ENCODE measurements around the gene ZFYVE16.
"Not testable (repeated sequence)": the region's sequence is repeated elsewhere in the genome, so short reads cannot be mapped to it uniquely, and the experiment has no call there.

ZFYVE16 gene

GRCh38 chr5:80411589-80412219 lies 3.8 kb downstream of the ZFYVE16 start:
- DNase-seq: no peak

- DNase-seq: no peak
Observed at GRCh38 chr5:80414113-80414512, 6.2 kb downstream of the ZFYVE16 start.

DNA sequence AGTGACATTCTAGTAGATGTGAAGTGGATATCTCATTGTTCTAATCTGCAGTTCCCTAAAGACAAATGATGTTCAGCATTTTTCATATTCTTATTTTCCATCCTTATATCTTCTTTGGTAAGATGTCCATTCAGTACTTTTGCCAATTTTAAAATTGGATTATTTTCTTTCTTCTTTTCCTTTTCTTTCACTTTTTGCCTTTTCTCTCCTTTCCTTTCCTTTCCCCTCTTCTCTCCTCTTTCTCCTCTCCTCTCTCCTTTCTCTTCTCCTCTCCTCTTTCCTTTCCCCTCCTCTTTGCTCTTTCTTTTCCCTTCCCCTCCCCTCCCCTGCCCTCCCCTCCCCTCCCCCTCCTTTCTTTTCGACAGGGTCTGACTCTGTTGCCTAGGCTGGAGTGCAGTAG lies 10.1 kb downstream of the ZFYVE16 start:
- DNase-seq: no peak

DNA sequence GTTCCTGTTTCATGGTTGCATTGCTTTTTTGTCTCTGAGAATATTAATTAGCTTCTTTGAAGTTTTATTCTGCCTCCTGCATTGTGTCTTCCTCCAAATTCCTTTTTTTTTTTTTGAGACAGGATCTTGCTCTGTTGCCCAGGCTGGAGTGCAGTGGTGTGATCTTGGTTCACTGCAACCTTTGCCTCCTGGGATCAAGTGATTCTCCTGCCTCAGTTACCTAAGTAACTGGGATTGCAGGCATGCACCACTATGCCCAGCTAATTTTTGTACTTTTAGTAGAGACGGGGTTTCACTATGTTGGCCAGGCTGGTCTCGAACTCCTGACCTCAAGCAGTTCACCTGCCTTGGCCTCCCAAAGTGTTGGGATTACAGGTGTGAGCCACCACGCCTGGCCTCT lies 16.5 kb downstream of the ZFYVE16 start:
- DNase-seq: not testable (repeated sequence)

GRCh38 chr5:80435476-80435875 lies 27.6 kb downstream of the ZFYVE16 start:
- DNase-seq: no peak

DNA sequence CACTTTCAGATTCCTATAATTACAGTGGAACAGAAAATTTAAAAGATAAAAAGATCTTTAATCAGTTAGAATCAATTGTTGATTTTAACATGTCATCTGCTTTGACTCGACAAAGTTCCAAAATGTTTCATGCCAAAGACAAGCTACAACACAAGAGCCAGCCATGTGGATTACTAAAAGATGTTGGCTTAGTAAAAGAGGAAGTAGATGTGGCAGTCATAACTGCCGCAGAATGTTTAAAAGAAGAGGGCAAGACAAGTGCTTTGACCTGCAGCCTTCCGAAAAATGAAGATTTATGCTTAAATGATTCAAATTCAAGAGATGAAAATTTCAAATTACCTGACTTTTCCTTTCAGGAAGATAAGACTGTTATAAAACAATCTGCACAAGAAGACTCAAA lies 29.5 kb downstream of the ZFYVE16 start:
- no peak for DNase-seq

DNA sequence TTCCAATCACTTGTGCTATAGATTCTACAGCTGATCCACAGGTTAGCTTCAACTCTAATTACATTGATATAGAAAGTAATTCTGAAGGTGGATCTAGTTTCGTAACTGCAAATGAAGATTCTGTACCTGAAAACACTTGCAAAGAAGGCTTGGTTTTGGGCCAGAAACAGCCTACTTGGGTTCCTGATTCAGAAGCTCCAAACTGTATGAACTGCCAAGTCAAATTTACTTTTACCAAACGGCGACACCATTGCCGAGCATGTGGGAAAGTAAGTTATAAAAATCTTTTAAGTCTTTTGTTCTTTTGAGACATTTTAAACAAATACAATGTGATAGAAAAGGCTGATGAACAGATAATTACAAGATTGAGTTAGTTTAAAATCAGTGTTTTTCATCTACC lies 30.9 kb downstream of the ZFYVE16 start:
- no peak for DNase-seq

DNA sequence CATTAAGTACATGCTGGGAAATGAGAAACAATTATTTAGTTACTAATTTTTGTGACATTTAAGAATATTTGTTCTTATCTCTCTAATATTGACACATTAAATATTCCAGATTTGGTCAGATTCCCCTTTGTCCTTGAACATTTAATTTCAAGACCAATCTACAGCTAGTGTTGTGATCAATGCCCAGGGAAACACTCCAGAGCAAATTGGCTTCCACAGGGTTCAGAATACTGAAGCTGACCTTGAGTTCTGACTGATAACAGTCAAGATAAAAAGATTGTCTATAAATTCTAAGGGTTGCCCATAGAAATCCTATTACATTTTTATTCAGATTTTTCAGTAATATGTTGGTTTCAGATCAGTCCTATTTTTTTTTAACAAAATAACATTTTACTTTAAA lies 31.3 kb downstream of the ZFYVE16 start:
- DNase-seq: no peak

DNA sequence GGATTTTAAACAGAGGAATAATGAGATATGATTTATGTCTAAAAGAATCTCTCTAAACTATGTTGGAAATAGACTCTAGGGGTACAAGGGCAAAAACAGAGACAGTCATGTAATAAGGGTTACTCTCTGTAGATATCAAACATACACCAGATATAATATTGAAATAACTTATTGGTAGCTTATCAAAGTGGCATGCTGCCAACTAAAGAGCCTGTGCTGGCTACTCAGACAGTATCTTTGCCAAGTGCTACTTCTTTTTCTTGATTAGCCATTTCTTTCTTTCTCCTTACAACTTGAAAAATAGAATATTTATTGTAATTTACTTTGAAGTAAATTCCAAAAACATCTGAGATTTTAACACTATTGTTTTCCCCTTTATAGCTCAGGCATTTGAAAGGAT lies 34.9 kb downstream of the ZFYVE16 start:
- no peak for DNase-seq

- no peak for DNase-seq
Observed at GRCh38 chr5:80453366-80453765, 45.5 kb downstream of the ZFYVE16 start.

GRCh38 chr5:80463269-80463668 lies 55.4 kb downstream of the ZFYVE16 start:
- DNase-seq: no peak

GRCh38 chr5:80466669-80467485 lies 59.0 kb downstream of the ZFYVE16 start:
- no peak for DNase-seq

- DNase-seq: no peak
Observed at GRCh38 chr5:80468131-80468530, 60.3 kb downstream of the ZFYVE16 start.

GRCh38 chr5:80470631-80471030 lies 62.8 kb downstream of the ZFYVE16 start:
- not testable (repeated sequence) for DNase-seq

DNA sequence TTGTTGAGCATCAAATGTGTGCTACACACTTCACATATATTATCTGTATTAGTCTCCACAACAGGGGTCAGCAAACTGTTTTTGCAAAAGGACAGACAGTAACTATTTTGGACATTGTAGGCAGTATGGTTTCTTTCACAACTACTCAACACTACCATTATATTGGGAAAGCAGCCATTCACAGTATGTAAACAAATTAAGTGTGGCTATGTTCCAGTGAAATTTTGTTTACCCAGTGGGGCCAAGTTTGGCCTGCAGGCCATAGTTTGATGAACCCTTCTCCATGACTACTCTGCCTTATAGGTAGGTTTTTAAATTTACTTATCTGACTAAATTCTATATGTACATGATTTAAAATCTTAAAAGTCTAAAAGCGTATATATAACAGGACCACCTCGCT lies 67.1 kb downstream of the ZFYVE16 start:
- DNase-seq: no peak

DNA sequence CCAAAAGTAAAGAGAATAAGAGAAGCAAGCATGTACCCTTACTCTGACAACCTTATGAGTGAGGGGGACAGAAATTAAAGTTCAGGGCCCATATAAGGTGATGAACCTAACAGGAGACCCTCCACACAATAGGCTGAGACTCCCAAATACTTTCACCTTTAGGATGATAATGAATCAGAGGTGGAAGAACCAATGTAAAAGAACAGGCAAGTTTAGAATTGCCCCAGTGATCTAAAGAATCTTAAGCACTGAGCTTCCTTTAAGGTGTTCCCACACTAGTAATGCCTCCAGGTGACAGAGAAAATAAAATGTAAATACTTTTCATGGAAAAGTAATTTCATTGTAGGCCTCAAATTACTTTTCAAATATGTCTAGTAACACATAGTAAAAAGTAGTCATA lies 71.8 kb downstream of the ZFYVE16 start:
- DNase-seq: no peak

GRCh38 chr5:80480354-80480753 lies 72.5 kb downstream of the ZFYVE16 start:
- DNase-seq: no peak

DNA sequence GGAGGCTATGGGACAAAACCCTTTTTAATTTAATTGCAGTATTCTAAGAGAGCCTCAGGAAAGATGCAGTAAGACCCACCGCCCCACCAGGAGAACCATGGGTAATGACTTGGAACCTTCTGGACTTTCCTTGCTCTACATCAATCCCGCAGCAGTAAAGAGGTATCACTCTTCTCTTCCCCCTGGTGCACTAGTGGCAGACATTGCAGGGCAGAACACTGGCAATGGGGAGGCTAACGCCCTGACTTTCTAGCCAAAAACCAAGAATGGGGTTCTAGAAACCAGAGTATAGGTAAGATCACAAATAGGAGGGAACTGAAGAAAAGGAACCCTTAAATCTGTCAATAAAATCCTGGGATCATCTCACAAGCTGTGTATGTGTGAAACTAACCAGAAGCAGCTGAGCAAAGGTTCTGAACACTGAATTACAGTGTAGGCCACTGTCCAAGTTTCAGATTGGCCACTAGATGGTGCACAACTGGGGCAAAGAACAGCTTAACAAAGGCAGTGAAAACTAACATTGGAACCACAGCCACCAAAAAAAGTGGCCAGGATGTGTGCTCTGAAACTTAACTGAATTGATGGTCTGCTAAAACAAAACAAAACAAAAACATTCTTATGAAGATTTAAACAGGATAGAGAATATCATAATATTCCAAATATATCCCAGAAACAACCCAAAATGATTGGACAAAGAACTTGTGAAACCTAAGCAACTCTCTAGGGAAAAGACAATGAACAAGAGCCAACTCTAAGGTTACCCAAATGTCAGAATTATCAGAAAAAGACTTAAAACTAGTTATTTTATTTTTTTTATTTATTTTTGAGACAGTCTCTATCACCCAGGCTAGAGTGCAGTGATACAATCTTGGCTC lies 73.4 kb downstream of the ZFYVE16 start:
- DNase-seq: peak in 1 of 5 experiments; percentile 85

DNA sequence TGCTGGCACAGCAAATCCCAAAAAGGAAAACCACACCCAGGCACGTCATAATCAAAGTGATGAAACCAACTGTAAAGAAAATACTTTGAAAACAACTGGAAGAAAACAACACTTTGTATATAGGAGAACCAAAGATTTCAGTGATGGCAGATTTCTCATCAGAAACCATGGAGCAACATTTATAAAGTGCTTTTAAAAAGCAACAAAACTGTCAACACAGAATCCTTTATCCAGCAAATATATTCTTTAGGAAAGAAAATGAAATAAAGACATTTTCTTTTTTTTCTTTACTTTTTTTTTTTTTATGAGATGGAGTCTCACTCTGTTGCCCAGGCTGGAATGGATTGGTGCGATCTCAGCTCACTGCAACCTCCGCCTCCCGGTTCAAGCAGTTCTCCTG lies 74.7 kb downstream of the ZFYVE16 start:
- DNase-seq: no peak

DNA sequence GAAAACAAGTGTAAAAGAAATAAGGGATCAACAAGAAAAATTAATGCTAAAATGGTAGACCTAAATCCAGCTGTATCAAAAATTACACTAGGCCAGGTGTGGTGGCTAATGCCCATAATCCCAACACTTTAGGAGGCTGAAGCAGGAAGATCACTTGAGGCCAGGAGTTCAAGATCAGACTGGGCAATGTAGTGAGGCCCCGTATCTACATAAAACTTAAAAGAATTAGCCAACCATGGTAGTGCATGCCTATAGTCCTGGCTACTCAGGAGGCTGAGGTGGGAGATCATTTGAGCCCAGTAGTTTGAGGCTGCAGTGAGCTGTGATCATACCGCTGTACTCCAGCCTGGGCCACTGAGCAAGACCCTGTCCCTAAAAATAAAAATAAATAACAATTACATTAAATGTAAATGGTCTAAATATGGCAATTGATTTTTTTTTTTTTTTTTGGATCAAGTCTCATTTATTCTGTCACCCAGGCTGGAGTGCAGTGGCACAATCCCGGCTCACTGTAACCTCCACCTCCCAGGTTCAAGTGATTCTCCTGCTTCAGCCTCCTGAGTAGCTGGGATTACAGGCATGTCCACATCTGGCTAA lies 75.9 kb downstream of the ZFYVE16 start:
- no peak for DNase-seq

GRCh38 chr5:80487444-80487828 lies 79.6 kb downstream of the ZFYVE16 start:
- DNase-seq: no peak

DNA sequence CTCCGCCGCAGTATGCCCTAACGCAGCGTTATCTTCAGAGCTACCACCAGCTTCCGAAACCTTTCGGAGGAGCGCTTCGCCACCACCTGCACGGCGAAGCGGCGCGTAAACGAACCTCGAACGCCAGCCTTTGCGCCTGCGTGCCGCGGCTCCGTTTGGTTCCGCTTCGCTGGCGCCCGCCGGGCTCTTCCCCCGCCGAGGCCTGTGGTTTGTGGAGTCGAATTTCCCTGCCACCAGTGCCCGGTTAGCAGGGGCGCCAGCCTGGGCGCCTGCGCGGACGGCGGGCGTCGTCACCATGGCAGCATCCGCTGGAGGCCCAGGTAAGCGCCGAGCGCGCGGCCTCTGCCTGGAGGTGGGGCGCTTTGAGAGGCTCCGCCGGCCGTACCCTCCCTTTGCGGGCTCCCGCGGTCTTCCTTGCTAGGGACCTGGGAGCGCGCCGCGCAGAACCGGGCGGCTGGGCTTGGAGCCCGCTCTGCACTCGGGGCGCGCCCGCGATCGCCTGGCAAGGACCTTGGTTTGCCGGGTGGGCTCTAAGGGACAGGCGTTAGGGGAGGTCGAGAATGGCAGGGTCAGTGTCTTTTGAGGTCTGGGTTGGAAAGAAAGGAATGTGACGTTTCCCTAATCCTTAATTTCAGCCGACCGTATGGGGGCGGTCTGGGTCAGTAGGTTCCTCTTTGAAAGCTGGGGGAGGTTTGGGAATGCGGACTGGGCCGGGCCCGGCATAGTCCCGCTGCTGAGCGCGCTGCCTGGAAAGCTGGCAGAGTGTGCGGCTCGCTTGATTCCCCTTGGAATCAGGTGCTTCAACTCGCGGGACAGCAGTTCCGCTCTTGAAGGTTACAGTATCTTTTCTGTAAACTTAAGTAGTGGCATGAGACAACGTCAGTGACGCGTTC lies 80.2 kb downstream of the ZFYVE16 start, which contains the start of gene FAM151B:
Gene FAM151B, plus strand, starts transcription at position 272 of the 893 bp plus-strand sequence. Its CDS starts 24 bp downstream, at position 296.
- peak; percentile 10 to 90 (median 61) for DNase-seq
